Mononuclear cell (primary cell): ENCODE data around the gene GALNS. TPM values are rescaled to one million over a fixed set of nuclear protein-coding genes. Genes with fewer than 3 reads are reported as not detected.
"Not testable (repeated sequence)": the region's sequence is repeated elsewhere in the genome, so short reads cannot be mapped to it uniquely, and the experiment has no call there.

Source experiments
- H3K27me3 ChIP-seq: 2 replicates; pipeline ENCODE4 v1.6.0; 2011; ENCODE audit warnings: low read length, control low read depth; ENCODE audit not compliant: insufficient read depth
- H3K4me1 ChIP-seq: 2 replicates; pipeline ENCODE4 v1.5.1; 2011; ENCODE audit warnings: mild to moderate bottlenecking, low read length, control low read depth; ENCODE audit not compliant: insufficient read depth
- H3K4me3 ChIP-seq: 2 replicates; pipeline ENCODE4 v1.5.1; 2011; ENCODE audit warnings: mild to moderate bottlenecking, low read length, moderate library complexity
- H3K9me3 ChIP-seq: 2 replicates; pipeline ENCODE4 v1.5.1; 2011; ENCODE audit warnings: low read depth, mild to moderate bottlenecking, control low read depth, low read length
- total RNA-seq: library from RNA; depleted of rRNA; stranded (reverse); fragments of >200 nt; gene quantifications from one replicate; pipeline ENCODE4 v1.2.3, GENCODE V29; 2012

The GALNS gene
- total RNA-seq, 1 donor, result 21.6 TPM

DNA sequence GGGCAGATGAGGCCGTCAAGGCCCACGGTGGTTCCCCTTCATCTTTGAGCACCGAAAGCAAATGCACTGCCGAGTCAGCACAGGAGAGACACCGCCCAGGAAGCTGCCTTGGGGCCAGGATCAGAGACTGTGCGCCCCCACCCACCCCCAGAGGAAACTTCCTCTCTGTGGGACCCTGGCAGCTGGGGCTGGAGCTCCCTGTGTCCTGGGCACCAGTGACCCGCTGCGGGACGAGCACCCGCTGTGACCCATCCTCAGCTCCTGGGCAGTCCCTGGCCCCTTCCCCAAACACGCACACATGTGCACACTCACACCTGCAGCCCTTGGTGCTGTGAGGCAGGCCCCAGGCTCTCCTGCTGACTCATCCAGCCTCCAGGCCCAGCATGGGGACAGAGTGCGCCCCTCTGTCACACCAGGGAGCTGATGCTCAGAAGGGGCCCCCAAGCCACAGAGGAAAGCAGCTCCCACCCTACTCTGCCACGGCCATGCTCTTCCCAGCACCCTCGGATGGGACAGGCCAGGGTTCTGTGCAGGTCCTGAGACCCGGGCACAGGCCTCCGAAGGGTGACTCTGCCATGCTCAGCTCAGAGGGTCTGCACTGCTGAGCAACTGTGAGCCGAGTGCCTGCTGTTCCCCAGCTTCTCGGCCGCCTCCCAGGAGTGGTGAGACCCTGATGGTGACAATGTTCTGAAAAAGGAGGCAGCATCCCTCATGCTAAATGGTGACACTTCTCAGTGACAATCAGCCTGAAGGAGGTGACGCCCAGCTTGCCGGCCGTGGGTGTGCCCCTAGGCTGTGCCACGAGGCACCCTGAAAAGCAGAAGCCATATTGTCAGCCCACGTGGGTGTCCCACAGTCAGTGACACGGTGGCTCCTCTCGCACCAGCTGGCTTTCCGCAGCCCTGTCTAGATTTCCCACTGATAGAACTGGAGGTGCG, 75.3 kb downstream of the GALNS start:
- no peaks in the 10 kb centered on the region for H3K27me3 ChIP-seq
- peaks cover 76% of the 10 kb centered on the region for H3K4me1 ChIP-seq
- no peak overlapping the region for H3K4me3 ChIP-seq

GRCh38 chr16:88780142-88781062, 76.3 kb downstream of the GALNS start:
- H3K4me3 ChIP-seq, result no peak overlapping the region
- H3K27me3 ChIP-seq, result no peaks in the 10 kb centered on the region
- peaks cover 71% of the 10 kb centered on the region for H3K4me1 ChIP-seq
- H3K9me3 ChIP-seq, result no peaks in the 10 kb centered on the region

More for the DNA sequence above, 75.3 kb downstream of the GALNS start:
- H3K9me3 ChIP-seq, result no peaks in the 10 kb centered on the region

- Histone ChIP-seq H3K4me1 (peaks cover 73% of the 10 kb centered on the region), H3K4me3 (no peak overlapping the region)
Observed at GRCh38 chr16:88779406-88780141, 77.2 kb downstream of the GALNS start.

DNA sequence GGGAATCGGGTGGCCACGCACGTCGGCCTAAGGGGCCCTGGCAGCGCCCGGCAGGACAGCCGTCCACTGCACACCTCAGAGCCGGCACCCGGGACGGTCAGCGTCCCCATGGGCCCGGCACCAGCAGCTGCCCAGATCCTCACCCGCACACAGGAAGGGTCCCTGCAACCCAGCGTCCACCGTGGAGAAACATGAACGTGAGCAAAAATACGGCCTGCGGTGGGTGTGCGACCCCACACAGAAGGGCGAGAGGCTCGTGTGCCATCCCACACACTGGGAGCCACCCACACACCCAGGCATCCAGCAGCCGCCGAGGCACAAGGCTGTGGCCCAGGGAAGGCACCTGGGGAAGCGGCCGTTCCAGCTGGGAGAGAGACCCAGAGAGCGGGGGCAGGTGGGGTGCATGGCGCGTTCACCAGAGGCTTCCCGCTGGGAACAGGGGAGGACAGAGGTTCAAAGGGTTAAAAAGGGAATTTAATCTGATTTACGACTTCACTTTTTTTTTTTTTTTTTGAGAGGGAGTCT, 78.1 kb downstream of the GALNS start:
- no peaks in the 10 kb centered on the region for H3K27me3 ChIP-seq
- peaks cover 75% of the 10 kb centered on the region for H3K4me1 ChIP-seq
- H3K9me3 ChIP-seq, result no peaks in the 10 kb centered on the region
- H3K4me3 ChIP-seq, result no peak overlapping the region

More at GRCh38 chr16:88779406-88780141, 77.2 kb downstream of the GALNS start:
- H3K27me3 ChIP-seq, result no peaks in the 10 kb centered on the region
- H3K9me3 ChIP-seq, result no peaks in the 10 kb centered on the region

DNA sequence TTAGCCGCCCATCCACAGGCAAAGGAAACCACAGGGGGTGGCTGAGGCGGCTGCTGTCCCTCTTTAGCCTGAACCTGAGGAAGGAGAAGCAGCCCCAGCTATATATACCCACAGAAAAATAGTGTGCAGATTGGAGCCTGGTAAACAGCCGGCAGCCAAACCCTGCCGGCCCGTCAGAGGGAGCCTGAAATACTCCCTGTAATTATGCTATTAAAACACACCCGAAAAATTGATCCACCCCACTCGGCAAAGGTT, 78.5 kb downstream of the GALNS start:
- Histone ChIP-seq H3K4me1 (peaks cover 71% of the 10 kb centered on the region), H3K27me3 (no peaks in the 10 kb centered on the region)

DNA sequence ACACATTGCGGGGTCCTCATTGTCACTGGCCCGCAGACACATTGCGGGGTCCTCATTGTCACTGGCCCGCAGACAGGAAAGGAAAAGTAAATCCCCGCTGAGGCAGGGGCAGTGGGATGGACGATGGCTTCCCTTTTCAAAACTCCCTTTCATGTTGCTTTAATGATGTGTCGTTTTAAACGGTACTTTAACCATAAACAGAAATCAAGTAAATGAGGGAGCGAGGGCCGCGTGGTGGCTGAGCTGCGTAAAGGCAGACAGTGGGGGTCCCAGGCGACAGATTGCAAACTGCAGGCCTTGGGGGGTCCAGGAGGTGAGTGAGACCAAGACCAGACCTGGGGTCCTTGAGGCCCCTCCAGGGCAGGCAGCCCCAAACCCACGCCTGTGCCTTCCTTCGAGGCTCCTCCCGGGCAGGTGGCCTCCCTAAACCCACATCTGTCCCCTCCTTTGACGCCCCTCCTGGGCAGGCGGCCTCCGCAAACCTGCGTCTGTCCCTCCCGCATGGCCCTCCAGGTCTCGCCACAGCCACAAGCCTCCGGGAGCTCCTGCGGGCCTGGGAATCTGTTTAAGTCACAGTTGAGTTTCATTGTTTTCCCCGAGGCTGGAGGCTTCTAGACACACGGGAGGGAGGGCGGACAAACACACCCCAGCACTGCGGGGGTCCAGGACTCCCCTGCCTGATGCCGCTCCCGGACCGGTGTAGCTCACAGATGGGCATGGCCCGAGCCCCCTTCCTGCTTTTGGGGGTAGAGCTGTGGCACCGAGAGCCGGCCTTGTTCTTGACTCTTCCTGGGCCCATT, 79.1 kb downstream of the GALNS start:
- H3K4me3 ChIP-seq, result no peak overlapping the region
- H3K4me1 ChIP-seq, result peaks cover 66% of the 10 kb centered on the region
- H3K9me3 ChIP-seq, result no peaks in the 10 kb centered on the region
- no peaks in the 10 kb centered on the region for H3K27me3 ChIP-seq

More for the DNA sequence above, 78.5 kb downstream of the GALNS start:
- Histone ChIP-seq H3K4me3 (no peak overlapping the region), H3K9me3 (no peaks in the 10 kb centered on the region)

DNA sequence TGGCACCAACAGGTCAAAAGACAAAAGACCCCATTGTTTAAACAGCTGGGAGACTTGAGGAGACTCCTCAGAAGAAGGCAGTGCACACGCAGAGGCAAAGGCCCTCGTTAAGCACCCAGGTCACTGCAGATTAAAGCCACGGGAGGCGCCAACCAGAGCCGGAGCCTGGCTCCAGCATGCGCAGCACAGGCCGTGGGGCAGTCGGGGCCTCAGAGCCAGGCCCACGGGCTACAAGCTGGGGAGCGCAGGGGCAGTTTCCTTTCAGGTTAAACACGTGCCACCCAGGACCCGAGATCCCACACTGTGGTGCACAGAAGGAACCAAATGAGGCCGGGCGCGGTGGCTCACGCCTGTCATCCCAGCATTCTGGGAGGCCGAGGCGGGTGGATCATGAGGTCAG, 80.9 kb downstream of the GALNS start:
- no peak overlapping the region for H3K4me3 ChIP-seq
- H3K27me3 ChIP-seq, result no peaks in the 10 kb centered on the region
- H3K4me1 ChIP-seq, result peaks cover 54% of the 10 kb centered on the region
- no peaks in the 10 kb centered on the region for H3K9me3 ChIP-seq

- Histone ChIP-seq H3K4me3 (no peak overlapping the region), H3K27me3 (no peaks in the 10 kb centered on the region), H3K4me1 (peaks cover 54% of the 10 kb centered on the region), H3K9me3 (no peaks in the 10 kb centered on the region)
Observed at GRCh38 chr16:88774544-88775393, 82.0 kb downstream of the GALNS start.

DNA sequence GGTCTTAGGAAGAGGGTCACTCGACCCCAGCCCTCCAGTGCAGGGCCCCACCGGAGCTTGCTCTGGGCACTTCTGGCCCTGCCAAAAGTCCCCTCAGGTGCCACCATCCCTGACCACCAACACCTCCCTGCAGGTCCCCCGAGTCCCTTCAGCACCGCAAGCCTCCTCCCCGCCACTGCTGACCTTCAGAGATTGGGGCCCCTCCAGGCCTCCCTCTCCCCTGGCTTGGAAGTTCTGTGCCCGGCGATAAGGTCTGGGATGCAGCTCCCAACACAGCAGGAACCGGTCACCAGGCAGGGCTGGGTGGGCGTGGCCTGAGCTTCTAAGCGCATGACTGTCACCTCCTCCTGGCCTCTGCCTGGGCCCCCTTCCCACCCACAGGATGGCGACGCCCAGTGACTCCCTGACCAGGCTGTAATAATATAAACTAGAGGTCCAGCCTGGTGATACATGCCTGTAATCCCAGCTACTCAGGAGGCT, 82.9 kb downstream of the GALNS start:
- peaks cover 54% of the 10 kb centered on the region for H3K4me1 ChIP-seq
- H3K4me3 ChIP-seq, result no peak overlapping the region
- H3K27me3 ChIP-seq, result no peaks in the 10 kb centered on the region
- no peaks in the 10 kb centered on the region for H3K9me3 ChIP-seq

DNA sequence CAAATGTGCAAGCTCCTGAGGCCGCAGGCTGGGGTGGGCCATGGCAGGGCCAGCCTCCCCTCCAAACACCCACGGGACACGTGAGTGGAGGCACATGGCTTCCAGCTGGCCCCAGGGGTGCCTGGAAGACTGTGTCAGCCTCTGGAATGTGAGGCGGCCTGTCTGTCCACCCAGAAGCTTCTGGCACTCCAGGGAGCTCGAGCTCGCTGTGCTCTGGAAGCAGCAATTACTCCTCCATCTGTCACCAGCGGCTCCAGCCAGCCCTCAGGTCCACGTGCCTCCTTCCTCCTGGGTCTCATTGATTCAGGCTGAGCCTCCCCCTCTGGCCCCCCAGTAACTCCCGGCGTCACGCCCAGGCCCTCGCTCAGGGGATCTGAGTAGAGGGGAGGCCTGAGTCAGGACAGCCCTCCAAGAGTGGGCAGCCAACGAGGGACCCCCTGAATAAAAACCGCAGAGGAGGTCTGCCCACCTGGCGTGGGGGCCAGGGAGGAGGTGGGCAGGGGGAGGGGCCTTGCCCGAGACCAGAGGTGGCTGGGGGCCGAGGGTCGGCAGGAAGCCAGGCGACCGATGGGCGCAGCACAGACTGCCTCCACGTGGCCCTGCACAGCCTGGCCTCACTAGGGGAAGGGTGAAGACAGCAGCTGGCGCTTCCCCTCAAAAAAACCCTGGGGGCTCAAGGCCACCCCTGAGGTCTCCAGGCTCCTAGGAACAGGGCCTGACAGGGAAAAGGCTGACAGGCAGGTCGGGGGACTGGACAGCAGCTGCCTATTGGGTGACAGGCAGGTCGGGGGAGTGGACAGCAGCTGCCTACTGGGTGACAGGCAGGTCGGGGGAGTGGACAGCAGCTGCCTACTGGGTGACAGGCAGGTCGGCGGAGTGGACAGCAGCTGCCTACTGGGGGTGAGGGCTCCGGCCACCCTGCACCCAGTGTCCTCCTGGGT, 83.6 kb downstream of the GALNS start:
- Histone ChIP-seq H3K9me3 (no peaks in the 10 kb centered on the region), H3K4me3 (no peak overlapping the region), H3K27me3 (no peaks in the 10 kb centered on the region), H3K4me1 (peaks cover 53% of the 10 kb centered on the region)

GRCh38 chr16:88771781-88772180, 85.0 kb downstream of the GALNS start:
- not testable (repeated sequence) for H3K27me3 ChIP-seq, H3K4me3 ChIP-seq, H3K9me3 ChIP-seq
- peaks cover 59% of the 10 kb centered on the region for H3K4me1 ChIP-seq

DNA sequence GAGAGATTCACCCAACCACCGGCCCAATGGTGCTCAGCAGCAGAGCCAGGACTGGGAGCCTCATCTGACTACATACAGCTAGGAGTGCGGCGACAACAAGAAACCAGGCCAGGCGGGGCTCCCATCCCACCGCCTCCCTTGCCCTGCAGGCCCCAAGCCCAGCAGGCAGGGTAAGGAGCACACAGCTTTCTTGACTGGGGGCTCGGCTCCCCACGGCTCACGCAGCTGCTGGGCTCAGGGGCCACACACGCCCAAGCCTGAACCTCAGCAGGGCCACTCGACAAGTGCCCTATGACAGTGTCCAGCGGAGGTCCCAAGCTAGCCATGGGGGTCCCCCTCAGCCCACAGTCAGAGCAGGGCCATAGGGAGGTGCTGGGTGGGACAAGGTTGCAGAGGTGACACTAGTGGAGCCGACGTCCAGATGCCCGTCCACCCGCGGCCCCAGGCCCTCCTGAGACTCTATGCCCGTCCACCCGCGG, 85.4 kb downstream of the GALNS start:
- Histone ChIP-seq H3K4me1 (peaks cover 62% of the 10 kb centered on the region), H3K4me3 (no peak overlapping the region), H3K9me3 (no peaks in the 10 kb centered on the region), H3K27me3 (no peaks in the 10 kb centered on the region)
